ENCODE results near the gene REEP1.
A peak's percentile ranks its signal among the peaks of the same experiment; 100 is the strongest.

REEP1 gene

GRCh38 chr2:86223927-86224560 is 113.4 kb downstream of the REEP1 start:
- Histone ChIP-seq H3K9me3 (ENCODE audit: severe bottlenecking) (no peaks in the 10 kb centered on the region), H3K4me3 (ENCODE audit: severe bottlenecking) (no peak overlapping the region), H3K27ac (ENCODE audit: poor library complexity, severe bottlenecking) (no peak overlapping the region), H3K36me3 (ENCODE audit: low read depth) (no peaks in the 10 kb centered on the region), H3K27me3 (ENCODE audit: insufficient read depth, poor library complexity, severe bottlenecking) (no peaks in the 10 kb centered on the region), H3K4me1 (ENCODE audit: insufficient read depth, poor library complexity, severe bottlenecking) (no peaks in the 10 kb centered on the region)
- ATAC-seq (ENCODE audit: low read depth): no peak
- no peak for DNase-seq (ENCODE audit: low spot score)
- TF ChIP-seq CTCF (IDR thresholded peaks at IDR 0.05; ENCODE audit: poor library complexity, severe bottlenecking): no peak

GRCh38 chr2:86223140-86223926 is 114.1 kb downstream of the REEP1 start:
- no peak overlapping the region for H3K4me3 ChIP-seq (ENCODE audit: severe bottlenecking)
- H3K27ac ChIP-seq (ENCODE audit: poor library complexity, severe bottlenecking): no peak overlapping the region

GRCh38 chr2:86221066-86221684 is 116.3 kb downstream of the REEP1 start:
- ATAC-seq (ENCODE audit: low read depth) (no peak; the same call in 2 of the 3 replicates), DNase-seq (ENCODE audit: low spot score) (no peak)
- Histone ChIP-seq H3K4me3 (ENCODE audit: severe bottlenecking) (no peak overlapping the region), H3K9me3 (ENCODE audit: severe bottlenecking) (no peaks in the 10 kb centered on the region), H3K27me3 (ENCODE audit: insufficient read depth, poor library complexity, severe bottlenecking) (no peaks in the 10 kb centered on the region), H3K4me1 (ENCODE audit: insufficient read depth, poor library complexity, severe bottlenecking) (no peaks in the 10 kb centered on the region), H3K27ac (ENCODE audit: poor library complexity, severe bottlenecking) (no peak overlapping the region), H3K36me3 (ENCODE audit: low read depth) (no peaks in the 10 kb centered on the region)
- peak; percentile 76 for TF ChIP-seq CTCF (IDR thresholded peaks at IDR 0.05; ENCODE audit: poor library complexity, severe bottlenecking)

More at GRCh38 chr2:86223140-86223926, 114.1 kb downstream of the REEP1 start:
- Histone ChIP-seq H3K27me3 (ENCODE audit: insufficient read depth, poor library complexity, severe bottlenecking) (no peaks in the 10 kb centered on the region), H3K9me3 (ENCODE audit: severe bottlenecking) (no peaks in the 10 kb centered on the region), H3K36me3 (ENCODE audit: low read depth) (no peaks in the 10 kb centered on the region), H3K4me1 (ENCODE audit: insufficient read depth, poor library complexity, severe bottlenecking) (no peaks in the 10 kb centered on the region)
- no peak for DNase-seq (ENCODE audit: low spot score)
- no peak for ATAC-seq (ENCODE audit: low read depth)
- no peak for TF ChIP-seq CTCF (IDR thresholded peaks at IDR 0.05; ENCODE audit: poor library complexity, severe bottlenecking)

GRCh38 chr2:86219896-86220295 is 117.5 kb downstream of the REEP1 start:
- no peak for DNase-seq (ENCODE audit: low spot score)
- Histone ChIP-seq H3K36me3 (ENCODE audit: low read depth) (no peaks in the 10 kb centered on the region), H3K4me3 (ENCODE audit: severe bottlenecking) (no peak overlapping the region), H3K27ac (ENCODE audit: poor library complexity, severe bottlenecking) (no peak overlapping the region), H3K9me3 (ENCODE audit: severe bottlenecking) (no peaks in the 10 kb centered on the region), H3K4me1 (ENCODE audit: insufficient read depth, poor library complexity, severe bottlenecking) (no peaks in the 10 kb centered on the region), H3K27me3 (ENCODE audit: insufficient read depth, poor library complexity, severe bottlenecking) (no peaks in the 10 kb centered on the region)
- TF ChIP-seq CTCF (IDR thresholded peaks at IDR 0.05; ENCODE audit: poor library complexity, severe bottlenecking): no peak
- no peak for ATAC-seq (ENCODE audit: low read depth)

Measured in RWPE2 (cell line).